Heart left ventricle (tissue), 13 donors: ENCODE data around the gene ANTKMT.

Experiments
- CTCF ChIP-seq, 12 donors: fragments of 200-600 bp; sonication (generic) in 4 of 12; IDR thresholded peaks; one replicate each; pipeline versions ENCODE4 v1.5.0 to v1.8.0; 2018 to 2022; ENCODE audit warnings: antibody characterized with exemption in 12 of 12, mild to moderate bottlenecking in 5 of 12
- POLR2A ChIP-seq, 2 donors: fragments of 450-650 bp; IDR thresholded peaks; one replicate each; pipeline ENCODE4 v1.6.1; 2017; ENCODE audit warnings: antibody characterized with exemption in 2 of 2, mild to moderate bottlenecking in 2 of 2, moderate library complexity in 2 of 2
- donor health status: ischemic (EF 13 %, LVEDD 7.1; RV severe dilation, severe dysfunction).
- donor health status: DM: no; HTN: yes; CAD: no.
- donor health status: DM: no; HTN: no; CAD: no.
- donor health status: ischemic (EF 25% LVEDD 6.9; RV normal size, moderate dysfunction).
- donor health status: ischemic (EF 25% LVEDD 5.7; RV mildly dilated, moderate dysfunction).
- donor health status: ischemic (EF 35%, LVEDD 5.7; RV mildly dilated, moderate dysfunction).
- donor health status: nonischemic (EF 11% LVEDD 7.7; RV severe dilation, severe dysfunction).
- donor health status: DM: yes; HTN: yes; CAD: no.
- donor health status: PGD.
- donor health status: ischemic (EF 29% LVEDD 5.4; RV normal size, mild dysfunction).
- donor health status: nonischemic (EF 23%, LVEDD 6.1; RV moderate dilation, normal function).

- TF ChIP-seq CTCF (IDR thresholded peaks at IDR 0.05) (no peak), POLR2A (IDR thresholded peaks at IDR 0.05) (no peak)
Measured at GRCh38 chr16:706189-707061, 14.5 kb upstream of the ANTKMT start.
